NCI-H524 (cell line): ENCODE results near the gene MATN4.
A peak's percentile ranks its signal among the peaks of the same experiment; 100 is the strongest.

Source experiments
- DNase-seq, 2 experiments: peaks; one replicate each; lab custom pipeline; 2025; lab: John Stamatoyannopoulos, UW

MATN4 gene

DNA sequence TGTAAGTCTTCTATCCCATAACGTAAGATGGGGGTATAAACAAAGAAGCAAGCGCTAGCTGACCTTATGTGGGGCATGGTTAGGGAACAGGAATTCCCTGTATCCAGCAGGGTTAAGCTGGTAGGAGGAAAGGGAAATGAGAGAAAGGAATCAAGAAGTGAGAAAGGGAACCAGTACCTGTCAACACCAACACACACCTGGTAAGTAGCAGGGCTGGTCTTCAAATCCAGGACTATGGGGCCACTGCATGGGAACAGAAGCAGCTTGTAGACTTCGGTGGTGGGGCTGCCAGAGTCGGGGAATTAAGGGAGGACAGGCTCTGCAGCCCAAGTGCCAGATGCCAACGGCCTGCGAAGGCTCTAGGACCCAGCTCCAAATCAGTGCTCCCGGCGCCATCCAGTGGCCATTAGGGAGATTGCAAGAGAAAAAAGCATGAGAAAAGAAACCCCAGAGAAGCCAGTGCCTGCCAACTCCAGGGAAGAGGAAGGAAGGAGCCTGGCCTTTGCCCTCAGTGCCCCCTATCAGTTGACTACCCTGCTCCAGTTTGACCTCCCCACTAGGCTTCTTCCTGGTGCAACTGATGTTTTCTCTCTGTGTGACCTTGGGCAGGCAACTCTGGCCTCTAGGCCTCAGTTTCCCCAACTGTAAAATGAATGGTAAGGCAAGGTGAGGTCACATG lies 17.3 kb downstream of the MATN4 start:
- peak; percentile 74 to 90 for DNase-seq

DNA sequence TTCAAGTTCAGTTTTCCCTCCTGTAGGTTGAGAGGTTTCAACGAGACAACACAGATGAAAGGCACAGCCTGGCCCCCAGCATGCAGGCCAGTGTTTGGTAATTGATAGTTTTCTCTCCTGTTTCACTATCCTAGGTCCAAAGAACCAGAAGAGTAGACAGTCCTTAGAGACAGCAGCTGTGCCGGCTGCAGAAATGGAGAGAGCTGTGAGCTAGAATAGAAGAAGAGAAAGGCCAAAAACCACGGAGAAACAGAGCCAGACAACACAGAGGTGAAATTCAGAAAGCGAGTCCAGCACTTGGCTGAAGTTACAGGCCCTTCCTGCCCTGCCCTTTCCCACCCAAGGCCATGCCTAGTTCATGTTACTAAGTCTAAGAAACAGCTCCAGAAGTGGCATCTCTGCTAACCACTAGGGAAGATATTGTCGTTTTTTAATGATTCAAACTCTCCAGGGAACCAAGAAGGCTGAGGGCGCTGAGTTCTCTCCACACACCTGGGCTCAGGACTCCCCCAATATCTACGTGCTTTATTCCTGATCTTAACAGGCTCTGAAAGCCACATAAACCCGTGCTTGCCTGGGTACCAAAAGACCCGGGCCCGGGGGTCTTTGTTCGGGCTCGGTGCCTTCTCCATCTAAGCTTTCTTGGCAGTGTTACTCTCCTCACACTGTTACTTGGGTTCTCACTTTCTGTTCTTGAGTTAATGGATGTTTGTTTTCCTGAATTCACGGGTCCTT lies 18.0 kb downstream of the MATN4 start:
- no peak for DNase-seq

DNA sequence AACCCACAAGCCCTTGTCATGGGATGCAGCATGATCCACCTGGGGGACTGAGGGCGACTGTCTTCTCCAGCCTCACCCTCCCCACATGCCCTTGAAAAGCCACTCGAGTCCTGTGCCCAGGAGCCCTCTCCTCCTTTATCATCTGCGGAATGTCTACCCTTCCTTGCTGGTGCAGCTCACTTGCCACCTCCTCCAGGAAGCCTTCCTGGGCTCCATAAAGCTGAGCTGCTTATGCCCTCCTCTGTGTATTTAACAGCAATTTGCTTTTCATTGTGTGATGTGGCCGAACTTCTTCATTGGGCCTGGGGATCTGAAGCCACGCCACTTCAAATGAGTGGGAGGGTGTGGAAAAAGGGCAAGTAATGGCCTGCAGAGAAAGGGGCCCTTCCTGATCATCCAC lies 19.2 kb downstream of the MATN4 start:
- DNase-seq: no peak

DNA sequence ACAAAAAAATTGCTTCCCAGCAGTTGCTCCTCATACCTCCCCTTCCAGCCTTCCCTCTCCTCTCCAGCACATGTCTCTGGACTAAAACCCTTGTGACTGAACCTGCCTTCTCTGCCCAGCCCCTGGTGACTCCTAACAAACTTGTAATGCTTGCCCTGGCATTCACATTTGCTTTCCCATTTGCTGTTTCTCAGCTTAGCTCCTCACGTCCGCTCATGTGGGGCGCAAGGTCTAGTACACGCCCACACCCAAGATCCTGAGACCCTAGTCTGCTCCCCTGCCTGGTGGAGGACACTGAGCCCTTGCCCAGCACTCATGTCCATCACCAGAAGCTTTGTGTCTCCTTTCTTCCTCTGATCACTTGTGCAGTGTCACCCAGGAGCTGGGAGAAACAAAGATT lies 19.7 kb downstream of the MATN4 start:
- no peak for DNase-seq

DNA sequence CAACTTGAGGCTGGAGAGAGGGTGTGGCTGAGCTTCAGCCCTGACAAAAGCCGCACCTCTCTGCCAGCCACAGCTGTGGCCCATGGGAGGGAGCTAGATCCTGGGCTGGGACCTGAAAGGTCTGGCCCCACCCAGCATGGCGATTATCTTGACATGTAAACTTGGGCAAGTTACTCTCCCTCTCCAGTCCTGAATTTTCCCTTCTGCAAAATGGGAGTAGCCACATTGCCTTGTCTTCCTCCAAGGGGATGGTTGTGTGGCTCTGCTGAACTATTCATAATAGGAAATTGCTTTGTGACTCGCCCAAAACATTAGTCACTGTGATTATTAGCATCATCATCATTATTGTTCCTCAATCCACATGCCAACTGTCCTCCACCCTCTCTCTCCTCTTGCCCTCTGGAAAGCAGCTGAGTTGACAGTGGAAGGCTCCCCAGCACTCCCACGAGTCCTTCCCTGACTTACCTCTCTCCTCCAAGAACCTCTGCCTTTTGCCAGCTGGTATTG lies 24.5 kb downstream of the MATN4 start:
- DNase-seq: no peak

DNA sequence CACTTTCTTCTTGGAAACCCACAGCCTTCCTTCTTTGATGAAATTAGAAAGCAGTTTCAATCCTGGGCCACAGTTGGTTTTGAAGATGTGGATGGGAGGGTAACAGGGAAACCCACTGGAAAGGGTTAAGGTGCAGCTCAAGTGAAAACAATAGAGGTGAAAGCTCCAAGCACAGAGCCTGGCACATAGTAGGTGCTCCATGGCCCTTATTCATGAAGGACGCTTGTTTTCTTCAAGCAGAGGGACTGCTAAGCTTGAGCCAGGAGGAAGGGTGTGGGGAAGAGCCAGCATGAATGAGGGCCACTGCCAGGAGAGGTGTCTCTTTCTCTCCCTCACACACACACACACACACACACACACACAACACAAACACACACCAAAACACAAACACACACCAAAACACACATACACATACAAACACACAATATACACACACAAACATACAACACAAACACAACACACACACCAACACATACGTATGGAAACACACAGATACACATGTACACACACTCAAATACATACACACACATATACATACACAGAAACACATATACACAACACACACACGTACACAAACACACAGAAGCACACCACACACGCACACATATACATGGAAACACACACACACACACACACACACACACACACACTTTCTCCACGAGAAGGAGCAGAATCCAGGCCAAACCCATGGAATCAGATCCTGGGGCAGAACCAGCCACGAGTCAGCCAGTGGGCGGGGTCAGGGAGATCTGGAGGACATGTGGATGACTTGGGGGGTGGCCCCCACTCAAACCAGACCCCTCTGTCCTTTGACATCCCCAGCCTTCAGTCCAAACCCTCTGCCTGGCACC lies 25.2 kb downstream of the MATN4 start:
- no peak for DNase-seq

DNA sequence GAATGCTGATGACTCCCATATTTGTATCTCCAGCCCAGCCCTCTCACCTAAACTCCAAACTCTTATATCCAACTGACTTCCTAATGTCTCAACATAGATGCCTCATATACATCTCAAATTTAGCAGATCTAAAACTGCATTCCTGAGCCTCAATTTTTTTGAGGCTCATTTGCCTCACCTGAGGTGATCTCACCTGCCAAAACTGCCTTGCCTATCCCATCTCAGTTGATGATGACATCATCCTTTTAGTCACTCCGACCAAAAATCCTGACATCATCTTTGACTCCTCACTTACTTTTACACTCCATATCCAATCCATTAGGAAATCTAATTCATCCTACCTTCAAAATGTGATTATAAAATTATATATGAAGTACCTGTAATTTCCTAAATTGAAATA lies 28.1 kb downstream of the MATN4 start:
- no peak for DNase-seq

DNA sequence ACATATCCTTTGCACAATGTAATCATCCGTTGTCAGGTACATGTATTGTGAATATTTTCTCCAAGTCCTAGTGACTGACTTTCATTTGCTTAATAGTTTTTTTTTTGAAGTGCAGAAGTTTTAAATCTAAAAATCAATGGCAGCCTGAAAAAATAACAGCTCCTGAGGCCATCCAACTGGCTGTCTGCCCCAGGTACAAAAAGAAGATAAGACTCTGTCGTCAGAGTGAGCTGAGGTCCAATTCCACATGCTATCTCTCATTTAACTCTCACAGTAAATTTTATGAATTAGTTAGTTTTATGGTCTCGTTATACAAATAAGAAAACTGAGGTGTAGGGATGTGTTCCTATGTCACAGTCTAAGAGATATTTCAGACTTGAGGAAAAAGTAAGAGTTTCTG lies 32.8 kb downstream of the MATN4 start:
- DNase-seq: no peak

DNA sequence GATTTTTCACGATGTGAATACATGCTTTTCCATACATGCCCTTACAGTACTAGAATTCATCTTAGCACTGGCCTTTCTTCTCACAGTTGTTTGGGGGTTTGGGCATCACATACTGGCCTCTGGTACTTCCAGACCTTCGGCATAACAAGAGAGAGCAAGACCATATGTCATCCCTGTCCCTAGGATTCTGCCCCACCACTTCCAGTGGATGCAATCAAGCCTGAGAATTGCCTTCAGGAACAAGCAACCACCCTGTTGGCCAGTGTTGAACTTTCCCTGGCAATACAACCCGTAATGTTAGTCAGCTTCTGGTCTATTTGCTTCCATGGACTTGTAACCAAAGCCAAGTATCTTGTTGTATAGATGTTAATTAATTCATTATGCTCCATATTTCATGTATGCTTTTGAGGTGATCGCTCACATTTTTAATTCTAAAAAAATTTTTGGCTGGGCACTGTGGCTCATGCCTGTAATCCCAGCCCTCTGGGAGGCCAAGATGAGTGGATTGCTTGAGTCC lies 38.3 kb downstream of the MATN4 start:
- DNase-seq: no peak

DNA sequence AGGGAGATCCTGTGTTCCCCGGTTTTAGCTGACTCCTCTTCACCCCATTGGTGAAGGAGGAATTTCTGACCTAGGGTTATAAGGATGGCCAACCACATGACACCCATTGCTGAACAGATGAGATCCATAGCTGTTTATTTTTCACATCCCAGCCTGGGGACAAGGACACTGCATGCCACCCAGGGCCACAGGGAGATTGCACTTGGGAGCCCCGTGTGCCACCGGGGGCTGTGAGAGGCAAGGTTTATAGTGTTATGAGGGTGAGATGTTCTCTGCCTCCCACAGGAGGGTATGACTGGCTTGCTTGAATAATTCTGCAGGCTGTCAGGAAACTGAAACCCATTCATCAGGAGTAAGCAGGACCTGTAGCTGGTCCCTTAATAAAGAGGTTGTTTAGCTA lies 39.0 kb downstream of the MATN4 start:
- no peak for DNase-seq

DNA sequence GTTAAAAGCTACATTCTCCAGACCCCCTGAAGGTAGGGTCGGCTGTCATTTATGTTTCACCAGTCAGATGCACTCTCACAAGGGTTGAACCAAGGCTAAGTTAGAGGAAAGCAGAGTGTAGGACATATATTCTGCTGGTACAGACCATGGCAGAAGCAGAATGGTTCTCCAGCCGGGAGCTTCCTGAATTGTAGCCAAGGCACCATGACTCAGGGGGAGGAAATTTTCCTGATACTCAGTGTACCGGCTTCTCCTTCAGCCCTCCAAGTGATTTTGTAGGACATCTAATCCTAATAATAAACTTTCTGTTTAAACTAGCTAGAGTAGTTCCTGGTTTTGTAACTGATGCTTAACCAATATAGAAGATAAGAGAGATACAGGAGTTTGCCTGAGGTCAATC lies 39.6 kb downstream of the MATN4 start:
- no peak for DNase-seq

DNA sequence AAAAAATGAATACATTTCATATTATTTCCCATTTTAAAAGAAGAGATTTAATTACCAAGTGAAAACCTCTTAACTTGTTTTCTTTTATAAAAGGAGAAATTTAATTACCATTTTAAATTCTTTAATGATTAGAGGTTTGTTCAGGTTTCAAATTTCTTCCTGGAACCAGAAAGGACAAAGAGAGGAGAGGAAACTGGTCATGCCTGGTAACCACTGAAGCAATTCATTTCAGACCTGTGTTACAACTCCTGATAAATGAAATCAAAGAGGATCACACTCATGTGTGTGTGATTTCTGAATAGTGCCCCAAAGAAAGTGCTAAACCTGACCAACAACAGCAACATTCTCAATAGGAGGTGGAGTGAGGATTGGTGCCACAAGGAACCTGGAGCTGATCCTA lies 41.1 kb downstream of the MATN4 start:
- no peak for DNase-seq

DNA sequence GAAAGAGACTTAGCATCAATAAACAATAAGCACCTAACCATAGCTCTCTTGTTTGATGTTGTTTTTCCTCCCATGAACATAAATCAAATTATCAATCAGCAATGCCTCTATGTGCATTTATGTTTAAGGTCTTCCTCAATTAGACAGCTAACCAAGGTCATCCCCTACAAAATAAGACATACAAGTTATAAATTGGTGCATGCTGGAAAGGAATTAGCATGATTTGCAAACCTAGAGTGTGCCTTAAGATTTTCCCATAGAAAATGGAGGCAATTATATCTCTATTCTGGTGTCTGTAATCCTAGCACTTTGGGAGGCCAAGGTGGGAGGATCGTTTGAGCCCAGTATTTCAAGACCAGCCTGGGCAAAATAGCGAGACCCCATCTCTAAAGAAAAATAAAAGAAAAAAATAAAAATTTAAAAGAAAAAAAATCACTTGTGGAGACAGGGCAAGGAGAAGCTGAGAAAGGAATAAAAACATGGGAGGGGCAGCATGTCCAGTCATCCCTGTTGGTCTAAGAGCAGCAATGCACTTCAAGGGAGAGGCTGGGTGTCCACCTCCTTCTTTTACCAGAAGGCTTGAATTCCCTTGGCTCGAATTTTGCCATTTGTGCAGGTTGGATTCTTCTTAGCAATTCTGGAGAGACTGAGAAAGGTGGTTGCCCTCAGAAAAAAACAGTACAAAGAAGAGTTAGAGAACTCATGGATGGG lies 44.4 kb downstream of the MATN4 start:
- no peak for DNase-seq

DNA sequence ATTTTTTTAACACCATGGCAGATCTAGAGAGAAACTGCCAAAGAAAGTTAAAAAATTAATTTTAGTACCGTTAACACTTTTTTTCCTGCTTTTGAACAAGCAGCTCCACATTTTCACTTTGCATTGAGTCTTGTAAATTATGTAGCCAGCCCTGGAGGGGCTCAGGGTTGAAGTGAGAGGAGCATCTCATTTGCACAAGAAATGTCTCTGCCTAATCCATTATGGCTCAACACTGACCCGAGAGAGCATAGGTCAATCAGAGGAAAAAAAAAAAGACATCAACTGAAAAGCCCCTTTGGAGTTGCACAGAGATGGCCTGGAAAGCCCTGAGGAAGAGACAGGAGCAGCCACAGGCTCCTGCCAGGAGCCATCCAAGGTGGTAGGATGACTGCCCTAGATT lies 49.4 kb downstream of the MATN4 start:
- no peak for DNase-seq

DNA sequence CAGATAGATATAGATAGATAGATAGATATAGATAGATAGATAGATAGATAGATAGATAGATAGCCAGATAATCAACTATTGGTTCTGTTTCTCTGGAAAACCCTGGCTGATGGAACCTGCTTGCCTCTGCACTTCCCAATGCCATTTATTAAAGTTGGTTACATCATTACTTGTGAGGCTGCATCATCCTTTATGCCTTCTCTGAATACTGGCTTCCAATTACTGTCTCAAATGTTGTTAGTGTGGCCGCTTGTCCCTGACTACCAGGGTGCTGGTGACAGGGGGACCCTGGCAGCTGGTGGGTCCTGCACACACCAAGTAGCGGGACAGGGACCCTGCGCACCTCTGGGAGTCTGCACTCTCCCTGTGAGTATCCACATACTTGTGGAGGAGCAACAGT lies 49.8 kb downstream of the MATN4 start:
- DNase-seq: no peak

DNA sequence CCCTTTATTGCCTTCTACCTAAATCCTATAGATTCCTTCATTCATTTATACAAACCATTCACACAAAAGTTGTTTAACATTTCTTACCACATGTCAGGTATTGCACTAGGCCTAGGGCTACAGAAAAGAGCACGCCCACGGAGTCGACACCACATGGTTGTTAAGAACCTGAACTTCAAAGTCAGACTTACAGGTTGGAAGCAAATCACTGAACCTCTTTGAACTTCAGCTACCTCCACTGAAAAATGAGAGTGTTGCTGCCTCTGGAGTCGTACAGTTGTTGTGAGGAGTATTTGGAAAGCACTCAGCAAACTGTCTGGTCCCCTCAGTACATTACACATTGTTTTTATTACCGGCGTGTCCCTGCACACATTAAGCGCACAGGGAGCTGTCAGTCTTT lies 50.4 kb downstream of the MATN4 start:
- no peak for DNase-seq

DNA sequence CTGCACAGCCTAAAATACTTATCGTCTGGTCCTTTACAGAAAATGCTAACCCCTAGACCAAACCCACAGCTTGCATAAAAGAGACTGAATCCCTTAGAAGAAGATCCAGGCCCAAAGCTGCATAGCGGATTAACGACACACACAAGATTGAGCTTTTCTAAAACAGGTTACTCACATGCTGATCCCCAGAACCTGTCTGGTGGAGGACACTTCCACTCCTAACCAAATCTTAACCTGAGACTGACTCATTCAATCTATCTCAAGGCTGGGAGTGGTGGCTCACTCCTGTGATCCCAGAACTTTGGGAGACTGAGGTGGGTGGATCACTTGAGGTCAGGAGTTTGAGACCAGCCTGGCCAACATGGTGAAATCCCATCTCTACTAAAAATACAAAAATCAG lies 50.9 kb downstream of the MATN4 start:
- no peak for DNase-seq

DNA sequence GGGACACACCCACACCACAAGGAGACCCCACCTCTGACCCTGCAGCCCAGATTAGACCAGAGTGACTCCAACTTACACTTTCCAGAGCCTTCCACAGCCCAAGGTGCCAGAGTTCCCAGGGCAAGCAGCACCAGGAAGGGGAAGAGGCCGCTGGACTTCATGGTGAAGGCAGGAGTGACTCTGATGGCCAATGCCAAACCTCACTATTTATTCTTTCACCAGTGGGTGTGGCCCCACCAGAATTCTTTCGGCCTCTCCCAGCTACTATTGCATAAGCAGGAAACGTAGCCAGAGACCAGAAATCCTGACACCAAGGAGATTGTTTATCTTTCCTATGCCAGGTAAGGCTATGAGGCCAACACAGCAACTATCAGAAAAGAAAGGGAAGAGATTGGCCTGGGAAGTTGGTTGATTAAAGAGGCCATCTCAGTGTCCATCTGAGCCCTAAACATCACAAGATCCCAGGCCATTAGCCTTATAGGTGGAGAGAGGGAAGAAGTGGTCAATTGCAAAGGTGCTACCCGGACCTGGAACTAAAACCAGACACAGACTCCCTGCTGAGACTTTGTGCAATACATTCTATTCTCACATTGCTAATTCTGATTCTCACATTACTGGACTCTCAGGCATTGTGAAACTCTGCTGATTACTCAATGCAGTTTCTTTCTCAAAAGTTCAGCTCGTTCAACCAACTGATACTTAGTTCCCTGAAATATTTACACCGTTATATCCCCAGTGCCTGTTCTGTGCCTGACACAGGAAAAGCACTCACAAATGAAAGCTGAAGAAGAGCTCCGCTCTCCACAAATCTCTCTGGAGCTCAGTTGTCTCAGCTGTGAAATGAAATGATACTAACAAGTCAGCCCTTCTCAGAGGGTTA lies 53.5 kb downstream of the MATN4 start, which contains the start of gene SLPI:
Gene SLPI (minus strand): TSS at position 182 of the 880 bp plus-strand sequence. CDS start 21 bp downstream, at position 161.
- no peak for DNase-seq

DNA sequence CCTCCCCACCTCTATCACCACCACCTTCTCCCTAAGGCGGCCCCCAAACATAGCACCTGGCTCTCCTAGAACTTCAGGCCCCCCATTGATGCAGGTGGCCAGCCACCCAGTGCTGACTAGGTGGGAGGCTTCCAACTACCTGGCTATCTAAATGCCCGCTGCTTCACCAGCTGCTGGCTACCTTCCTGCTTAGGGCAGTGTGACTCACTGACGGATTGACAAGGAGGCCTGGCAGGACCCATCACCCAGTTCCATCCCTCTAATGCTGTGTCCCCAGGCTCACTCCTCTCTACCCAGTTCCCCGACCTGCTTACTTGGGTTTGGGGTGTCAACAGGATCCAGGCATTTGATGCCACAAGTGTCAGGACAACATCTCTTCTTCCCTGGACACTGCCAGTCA lies 54.8 kb downstream of the MATN4 start:
- no peak for DNase-seq

DNA sequence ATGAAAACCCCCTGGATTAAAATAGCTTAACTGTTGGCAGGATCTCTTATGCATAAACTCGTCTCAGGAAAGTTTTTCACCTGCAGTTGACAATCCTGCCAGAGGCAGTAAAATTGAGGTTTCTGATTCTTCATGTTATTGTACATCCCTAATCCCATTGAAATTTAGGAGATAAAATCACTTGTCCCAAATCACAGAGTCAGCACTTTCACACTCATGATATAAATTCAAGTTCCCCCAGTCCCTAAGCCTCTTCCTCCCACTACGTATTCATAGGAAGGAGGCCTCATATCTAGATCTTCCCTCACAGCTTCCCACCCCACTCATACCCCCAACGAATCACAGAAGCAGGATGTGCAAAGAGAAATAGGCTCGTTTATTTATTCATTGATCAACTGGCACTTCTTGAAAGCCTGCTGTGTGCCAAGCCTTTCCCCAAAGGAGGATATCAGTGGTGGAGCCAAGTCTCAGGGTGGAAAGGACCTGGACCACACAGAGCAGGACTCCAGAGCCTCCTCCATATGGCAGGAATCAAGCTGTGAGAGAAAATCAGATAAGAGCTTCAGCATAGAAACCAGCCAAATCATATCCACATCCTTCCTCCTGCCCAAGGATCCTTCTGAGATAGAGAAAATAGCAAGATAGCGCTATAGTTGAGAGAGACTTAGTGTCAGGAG lies 56.1 kb downstream of the MATN4 start:
- DNase-seq: no peak
